DMS 273 treated with DMSO at 0.1 percent for 48 hours (cell line): Measurements from ENCODE around the gene EXOC2.
"Not testable (repeated sequence)": the region's sequence is repeated elsewhere in the genome, so short reads cannot be mapped to it uniquely, and the experiment has no call there.

ENCODE experiments used
- DNase-seq: peaks from one replicate; lab custom pipeline; 2025; lab: John Stamatoyannopoulos, UW

The EXOC2 gene

GRCh38 chr6:579339-579738, 113.6 kb downstream of the EXOC2 start:
- no peak for DNase-seq

DNA sequence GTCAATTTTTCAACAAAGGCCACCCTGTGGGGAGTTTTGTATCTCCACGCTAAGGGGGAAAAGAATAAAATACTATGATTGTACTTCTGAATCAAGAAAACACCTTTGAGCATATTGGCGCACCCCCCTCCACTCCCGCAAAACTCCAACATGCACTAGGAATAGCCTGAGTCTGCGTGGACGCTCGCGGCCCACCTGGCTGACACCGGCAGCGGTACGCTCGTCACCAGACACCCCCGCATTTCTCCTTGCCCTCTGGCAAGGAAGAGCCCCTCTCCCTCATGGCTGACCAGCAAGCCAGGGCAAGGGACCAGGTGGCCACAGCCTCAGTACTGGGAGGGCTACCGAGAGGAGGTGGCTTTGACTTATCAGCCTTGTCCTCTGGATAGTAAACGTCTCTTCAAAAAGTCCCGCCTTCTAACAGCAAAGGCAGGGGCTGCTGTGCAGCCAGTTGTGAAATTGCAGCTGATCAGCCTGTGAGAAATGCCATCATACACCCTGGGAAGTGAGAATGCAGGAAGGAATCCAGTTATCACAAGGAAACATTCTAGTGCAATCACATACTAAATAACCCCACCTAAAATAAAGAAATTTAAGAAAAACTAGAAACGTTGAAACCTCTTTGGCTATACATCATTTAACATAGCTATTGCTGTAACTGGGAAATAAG, 120.2 kb downstream of the EXOC2 start:
- DNase-seq: no peak

- DNase-seq: no peak
Measured at GRCh38 chr6:571892-572291, 121.0 kb downstream of the EXOC2 start.

DNA sequence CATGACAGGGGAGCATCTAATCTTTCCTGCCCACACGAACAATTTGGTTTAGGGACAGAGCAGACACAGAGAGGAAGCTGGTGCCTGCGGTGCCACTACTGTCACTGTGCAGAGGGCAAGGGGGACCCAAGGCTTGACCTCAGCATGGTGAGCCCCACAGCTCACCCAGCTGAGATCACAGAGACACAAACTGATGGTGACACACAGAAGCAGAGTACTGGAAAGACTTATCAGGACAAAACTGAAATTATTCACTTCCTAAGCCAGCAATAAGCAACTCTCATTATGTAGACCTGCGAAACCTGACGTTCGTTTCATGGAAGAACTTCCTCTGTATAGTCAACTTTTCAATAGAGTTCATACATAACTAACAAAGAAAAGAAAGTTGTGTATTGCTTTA, 122.1 kb downstream of the EXOC2 start:
- no peak for DNase-seq

DNA sequence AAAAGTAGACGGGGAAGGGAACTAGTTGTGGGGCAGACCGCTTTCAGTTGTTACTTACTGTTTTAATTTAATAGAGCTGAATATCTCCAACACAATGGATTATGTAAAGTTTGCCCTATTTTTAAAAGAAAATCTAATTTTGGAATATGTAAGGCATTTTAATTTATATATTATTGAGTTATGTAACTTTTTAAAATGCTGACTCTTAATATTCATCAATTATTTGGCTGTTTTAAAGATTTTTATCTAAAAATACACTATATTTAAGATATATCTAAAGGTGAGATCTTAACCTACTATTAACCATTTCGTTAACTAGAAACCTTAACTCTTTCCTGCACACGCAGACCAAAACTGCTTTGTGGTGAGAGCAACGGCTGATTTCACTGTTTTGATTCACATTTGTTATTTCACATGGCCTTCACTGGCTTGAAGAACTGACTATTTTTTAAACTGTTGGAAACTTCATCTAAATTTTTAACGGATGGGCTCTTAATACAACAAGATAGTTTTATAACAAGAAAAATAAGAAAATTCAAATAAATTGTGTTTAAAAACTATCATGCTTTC, 123.9 kb downstream of the EXOC2 start:
- DNase-seq: no peak

GRCh38 chr6:568085-568484, 124.9 kb downstream of the EXOC2 start:
- DNase-seq: no peak

- DNase-seq: no peak
Measured at GRCh38 chr6:563863-564262, 129.1 kb downstream of the EXOC2 start.

- no peak for DNase-seq
Measured at GRCh38 chr6:562052-562676, 130.8 kb downstream of the EXOC2 start.

DNA sequence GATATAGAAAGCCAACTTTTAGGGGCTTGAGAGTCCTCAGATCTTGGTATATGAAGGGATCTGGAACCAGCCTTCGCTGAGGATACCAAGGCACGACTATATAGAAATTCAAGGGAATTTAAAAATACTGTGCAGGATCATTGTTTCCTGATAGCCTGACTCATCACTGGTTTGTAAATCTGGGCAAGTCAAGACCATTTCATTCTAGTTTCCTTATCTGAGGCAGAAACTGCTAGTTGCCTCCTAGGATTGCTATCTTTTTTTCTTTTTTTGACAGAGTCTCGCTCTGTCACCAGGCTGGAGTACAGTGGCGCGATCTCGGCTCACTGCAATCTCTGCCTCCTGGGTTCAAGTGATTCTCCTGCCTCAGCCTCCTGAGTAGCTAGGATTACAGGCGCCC, 131.6 kb downstream of the EXOC2 start:
- not testable (repeated sequence) for DNase-seq

DNA sequence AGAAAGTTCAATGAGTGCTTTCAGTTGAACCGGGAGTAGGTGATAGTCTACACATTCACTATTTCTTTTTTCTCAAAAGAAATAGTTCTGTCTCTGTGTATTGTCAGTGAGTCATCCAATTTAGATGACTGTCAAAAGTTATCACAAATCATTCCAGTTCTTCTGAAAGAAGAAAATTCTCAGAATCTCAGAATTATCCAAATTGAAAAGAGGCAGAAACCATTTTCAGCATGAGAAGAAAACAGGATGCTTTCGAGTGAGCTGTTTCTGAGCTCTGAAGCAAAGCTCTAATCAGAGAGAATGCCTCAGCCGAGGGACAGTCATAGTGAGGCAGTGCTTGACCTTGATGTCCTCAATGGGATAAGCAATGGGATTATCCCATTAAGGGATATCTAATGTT, 134.0 kb downstream of the EXOC2 start:
- DNase-seq: no peak

DNA sequence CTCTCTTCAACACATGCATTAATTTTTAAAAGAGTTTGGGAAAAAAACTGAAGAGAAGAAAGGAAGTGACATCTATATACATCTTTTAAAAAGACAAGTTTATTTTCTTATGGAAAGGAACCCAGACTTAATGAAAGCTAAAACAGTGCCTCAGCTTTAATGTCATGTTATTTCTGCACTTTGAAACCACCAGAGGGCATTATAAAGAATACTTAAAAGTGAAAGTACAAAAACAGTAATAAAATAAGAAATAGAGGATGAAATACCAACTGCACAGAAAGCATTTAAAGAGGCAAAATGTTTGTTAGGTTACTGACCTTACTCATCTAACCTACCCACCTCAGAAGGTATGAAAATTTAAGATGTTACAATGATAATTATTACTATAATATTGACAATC, 134.8 kb downstream of the EXOC2 start:
- DNase-seq: no peak

DNA sequence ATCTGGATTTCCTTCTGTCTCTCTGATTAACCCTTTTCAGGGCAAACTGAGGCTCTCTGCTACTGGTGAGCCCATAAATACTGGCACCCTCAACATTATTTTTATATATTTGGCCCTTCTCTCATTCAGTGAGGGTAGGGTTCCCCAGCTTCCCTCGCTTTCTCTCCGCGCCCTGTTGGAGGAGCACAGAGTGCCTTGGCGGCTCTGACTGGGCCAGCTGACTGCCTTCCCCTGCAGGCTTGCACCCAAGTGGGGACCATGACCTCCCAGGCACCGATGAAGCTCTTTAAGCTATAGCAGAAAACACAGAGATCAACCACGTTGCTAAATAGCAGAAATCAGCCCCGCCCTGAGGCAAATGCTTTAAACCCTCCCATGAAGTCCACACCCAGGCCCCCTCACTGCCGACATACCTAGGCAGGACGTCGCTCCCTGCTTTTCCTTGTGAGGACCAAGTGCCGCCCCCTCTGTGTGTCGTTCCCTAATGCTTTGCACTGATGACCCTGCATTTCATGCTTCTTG, 141.0 kb downstream of the EXOC2 start:
- no peak for DNase-seq

DNA sequence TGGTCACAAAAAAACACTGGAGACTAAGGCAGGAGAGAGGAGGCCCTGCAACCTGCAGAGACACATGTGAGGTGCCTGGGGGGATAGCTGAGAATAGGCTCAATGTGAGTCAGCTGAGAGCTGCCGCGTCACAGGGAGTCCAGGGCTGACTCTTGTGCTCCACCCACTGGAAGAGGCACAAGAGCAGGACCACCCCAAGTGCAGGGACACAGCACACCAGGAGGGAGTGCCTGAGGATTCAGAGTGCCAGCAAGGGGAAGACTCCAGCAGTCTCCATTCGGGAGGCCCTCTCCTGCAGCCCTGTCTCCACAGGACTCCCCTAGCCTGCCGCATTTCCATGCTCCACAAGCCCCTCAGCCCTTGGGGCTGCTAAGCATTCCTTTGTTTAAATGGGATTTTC, 141.5 kb downstream of the EXOC2 start:
- no peak for DNase-seq

DNA sequence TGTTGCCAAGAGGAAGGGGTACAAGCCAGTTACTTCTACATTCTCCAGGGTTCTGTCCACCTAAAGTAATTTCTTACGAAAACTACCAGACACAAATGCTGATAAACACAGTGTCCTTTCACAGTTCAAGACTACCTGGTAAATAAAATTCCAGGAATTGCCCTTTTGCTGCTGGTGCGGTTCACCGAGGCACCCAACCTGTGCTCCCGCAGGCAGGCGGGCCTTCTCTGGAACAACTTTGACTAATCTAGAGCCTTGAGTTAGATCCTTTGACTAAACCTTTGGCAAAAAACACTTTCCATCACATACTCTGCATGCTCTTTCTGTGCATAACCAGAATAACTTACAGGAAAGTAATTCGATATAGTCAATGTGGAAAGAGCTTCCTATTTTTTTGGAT, 143.0 kb downstream of the EXOC2 start:
- DNase-seq: no peak

- DNase-seq: no peak
Measured at GRCh38 chr6:548517-548916, 144.4 kb downstream of the EXOC2 start.

DNA sequence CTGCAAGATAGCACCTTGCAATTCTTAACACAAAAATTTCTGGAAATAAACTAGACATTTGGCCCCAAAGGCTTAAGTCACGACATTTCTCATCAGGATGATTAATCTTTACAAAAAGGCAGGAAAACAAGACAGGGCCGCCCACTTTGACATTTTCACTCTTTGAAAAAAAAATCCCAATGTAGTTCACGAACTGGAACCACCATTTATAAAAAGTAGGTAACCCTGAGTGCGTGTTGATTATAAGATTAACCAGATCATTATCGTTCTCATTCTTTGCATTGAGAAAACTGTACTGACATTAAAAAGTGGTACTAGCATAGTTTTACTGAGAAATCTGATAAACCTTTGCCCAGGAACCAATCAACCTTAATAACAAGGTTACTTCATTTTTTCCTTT, 144.8 kb downstream of the EXOC2 start:
- DNase-seq: no peak

- no peak for DNase-seq
Measured at GRCh38 chr6:540490-540889, 152.4 kb downstream of the EXOC2 start.

- DNase-seq: no peak
Measured at GRCh38 chr6:537114-537513, 155.8 kb downstream of the EXOC2 start.

DNA sequence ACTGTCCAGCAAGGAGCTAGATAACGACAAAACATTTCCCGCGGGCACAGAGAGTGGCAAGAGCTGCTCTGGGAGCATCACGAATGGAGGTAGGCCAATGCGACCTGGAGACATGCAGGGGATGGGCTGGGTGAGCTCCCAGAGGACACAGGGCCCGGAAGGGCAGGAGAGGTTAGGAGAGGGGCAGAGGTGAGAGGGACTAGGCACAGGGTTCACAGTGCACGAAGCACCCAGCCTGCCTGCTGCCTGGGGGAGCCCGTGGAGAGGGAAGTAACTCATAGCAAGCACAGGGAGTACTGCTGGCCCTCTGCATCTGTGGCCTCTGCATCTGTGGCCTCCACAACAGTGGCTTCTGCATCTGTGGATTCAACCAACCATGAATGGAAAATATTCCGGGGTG, 162.5 kb downstream of the EXOC2 start:
- no peak for DNase-seq

GRCh38 chr6:528989-529388, 163.9 kb downstream of the EXOC2 start:
- no peak for DNase-seq

DNA sequence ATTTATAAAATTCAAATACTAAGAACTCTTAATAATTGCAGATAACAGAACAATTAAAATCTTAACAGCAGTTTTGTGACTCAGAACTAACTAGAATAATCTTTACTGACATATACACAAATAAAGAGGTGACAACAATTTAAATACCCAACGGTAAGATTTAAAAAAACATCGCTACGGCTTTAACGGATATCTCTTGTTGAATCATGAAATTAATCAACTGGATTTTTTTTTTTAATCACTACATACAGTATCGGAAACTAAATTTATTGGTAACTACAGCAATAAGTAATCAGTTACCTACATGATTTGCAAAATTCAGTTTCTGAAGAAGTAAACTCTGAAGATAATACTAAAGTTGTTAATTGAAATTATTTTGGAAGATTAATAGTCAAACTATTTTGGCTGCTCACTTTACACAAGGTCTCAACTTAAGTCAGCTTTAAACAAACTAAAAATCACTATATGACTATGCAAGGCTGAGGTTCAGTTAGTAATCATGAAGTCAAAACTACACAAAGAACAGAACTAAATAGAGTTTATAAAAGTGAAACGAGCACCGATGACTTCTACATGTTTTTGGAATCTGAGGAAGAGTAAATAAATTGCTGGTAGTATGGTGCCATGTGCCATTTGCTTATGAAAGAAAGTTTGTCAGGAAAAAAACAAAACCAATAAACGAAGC, 164.8 kb downstream of the EXOC2 start:
- DNase-seq: no peak

DNA sequence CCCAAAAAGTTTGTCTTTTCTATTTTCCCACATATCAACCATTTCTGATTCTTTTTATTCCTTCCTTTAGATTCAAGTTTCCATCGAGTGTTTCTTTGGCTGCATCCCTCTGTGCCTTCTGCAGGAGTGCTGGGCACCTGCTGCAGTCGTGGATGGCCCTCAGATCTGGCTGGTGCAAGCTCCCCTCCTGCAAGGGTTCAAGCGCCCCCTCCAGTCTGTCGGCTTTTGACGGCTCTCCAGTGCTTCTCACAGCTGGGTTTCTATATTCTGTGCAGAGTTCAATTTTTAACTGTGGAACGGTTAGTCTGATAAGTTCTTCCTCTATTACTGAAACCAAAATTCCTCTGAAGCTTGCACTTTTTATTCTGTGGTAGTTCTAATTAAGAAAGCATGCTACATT, 168.1 kb downstream of the EXOC2 start:
- DNase-seq: no peak

DNA sequence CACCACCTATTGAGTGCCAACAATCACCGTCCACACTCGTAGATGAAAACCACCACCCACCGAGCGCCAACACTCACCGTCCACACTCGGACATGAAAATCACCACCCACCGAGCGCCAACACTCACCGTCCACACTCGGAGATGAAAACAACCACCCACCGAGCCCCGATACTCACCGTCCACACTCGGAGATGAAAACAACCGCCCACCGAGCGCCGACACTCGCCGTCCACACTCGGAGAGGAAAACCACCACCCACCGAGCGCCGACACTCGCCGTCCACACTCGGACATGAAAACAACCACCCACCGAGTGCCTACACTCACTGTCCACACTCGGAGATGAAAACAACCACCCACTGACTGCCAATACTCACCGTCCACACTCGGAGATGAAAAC, 172.1 kb downstream of the EXOC2 start:
- no peak for DNase-seq
